Astrocyte of the spinal cord (primary cell): ENCODE data around the gene LAMP5.

Experiments used
- DNase-seq: peaks from one replicate; pipeline ENCODE4 v3.0.0; 2011; ENCODE audit warnings: low read depth, low spot score
- H3K4me3 ChIP-seq: 2 replicates; pipeline ENCODE4 v1.5.1; 2011; ENCODE audit warnings: low read depth, mild to moderate bottlenecking, low read length, moderate library complexity
- in situ Hi-C: cut with HindIII; loops from 2 replicates; pipeline ENCODE4 v1.10.0; 2017; ENCODE audit warnings: low sequenced_read_pairs
- TF ChIP-seq, protein P1 (sequence below): IDR thresholded peaks from 2 replicates; pipeline ENCODE4 v1.5.1; 2012; ENCODE audit warnings: low read depth, mild to moderate bottlenecking, low read length, inconsistent platforms

The LAMP5 gene

DNA sequence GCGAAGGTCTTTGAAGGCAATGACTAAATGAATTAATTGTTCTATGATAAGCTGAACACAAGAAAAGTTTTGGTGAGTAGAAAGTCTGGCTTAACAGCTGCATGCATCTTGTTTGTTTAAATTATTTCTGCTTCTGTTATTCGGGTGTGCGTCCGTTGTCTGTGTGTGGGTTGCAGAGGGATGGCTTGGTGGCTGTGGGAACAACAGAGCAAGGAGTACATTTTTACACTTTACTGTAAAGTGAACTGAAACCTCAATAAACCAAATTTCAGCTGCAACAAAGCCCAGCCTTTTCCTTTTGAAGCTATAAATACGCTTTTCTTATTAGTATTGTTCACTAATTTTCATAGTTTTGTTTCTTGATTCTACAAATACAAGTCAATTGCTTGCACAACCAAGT lies 3.5 kb upstream of the LAMP5 start:
- in situ Hi-C loops, result no loop called here
- TF ChIP-seq, protein P1, sequence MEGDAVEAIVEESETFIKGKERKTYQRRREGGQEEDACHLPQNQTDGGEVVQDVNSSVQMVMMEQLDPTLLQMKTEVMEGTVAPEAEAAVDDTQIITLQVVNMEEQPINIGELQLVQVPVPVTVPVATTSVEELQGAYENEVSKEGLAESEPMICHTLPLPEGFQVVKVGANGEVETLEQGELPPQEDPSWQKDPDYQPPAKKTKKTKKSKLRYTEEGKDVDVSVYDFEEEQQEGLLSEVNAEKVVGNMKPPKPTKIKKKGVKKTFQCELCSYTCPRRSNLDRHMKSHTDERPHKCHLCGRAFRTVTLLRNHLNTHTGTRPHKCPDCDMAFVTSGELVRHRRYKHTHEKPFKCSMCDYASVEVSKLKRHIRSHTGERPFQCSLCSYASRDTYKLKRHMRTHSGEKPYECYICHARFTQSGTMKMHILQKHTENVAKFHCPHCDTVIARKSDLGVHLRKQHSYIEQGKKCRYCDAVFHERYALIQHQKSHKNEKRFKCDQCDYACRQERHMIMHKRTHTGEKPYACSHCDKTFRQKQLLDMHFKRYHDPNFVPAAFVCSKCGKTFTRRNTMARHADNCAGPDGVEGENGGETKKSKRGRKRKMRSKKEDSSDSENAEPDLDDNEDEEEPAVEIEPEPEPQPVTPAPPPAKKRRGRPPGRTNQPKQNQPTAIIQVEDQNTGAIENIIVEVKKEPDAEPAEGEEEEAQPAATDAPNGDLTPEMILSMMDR, result no peak
- H3K4me3 ChIP-seq, result no peak overlapping the region
- DNase-seq, result no peak

- DNase-seq, result no peak
- in situ Hi-C loops, result no loop called here
- H3K4me3 ChIP-seq, result no peak overlapping the region
- TF ChIP-seq, protein P1, result no peak
Measured at GRCh38 chr20:9514072-9514460, 324 bp upstream of the LAMP5 start.

DNA sequence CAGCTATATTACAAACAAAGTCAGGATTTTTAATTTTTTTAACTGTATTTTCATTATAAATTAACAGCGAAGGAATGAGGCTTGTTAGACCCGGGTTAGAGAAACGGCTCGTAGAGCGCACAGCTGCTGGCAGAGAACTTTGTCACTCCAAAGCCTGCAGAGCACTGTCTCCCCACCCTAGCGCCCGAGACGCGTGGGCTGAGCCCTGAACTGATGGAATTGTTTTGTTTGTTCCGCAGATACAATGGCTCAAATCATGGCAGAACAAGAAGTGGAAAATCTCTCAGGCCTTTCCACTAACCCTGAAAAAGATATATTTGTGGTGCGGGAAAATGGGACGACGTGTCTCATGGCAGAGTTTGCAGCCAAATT lies 810 bp downstream of the LAMP5 start:
- TF ChIP-seq, protein P1, result no peak
- no peak overlapping the region for H3K4me3 ChIP-seq
- DNase-seq, result no peak
- in situ Hi-C loops, result no loop called here

DNA sequence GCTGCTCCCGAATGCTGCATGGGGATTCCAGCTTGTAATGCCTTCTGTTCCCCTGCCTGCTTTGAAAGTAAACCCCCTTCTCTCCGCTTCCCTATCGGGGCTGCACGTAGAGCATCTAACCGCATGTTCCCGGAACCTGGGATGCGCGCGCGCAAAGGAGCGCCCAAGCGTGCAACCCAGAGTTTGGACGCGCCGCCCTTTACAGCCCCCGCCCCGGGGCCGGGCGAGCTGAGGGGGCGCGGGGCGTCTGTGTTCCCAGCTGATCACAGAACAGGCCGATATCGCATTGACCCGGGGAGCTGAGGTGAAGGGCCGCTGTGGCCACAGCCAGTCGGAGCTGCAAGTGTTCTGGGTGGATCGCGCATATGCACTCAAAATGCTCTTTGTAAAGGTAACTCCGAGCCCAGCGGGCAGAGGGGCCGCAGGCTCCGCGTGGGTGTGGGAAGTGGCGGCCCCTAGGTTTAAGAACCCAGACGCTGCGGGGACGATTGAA lies 1.4 kb downstream of the LAMP5 start:
- no peak overlapping the region for H3K4me3 ChIP-seq
- TF ChIP-seq, protein P1, result no peak
- in situ Hi-C loops, result no loop called here
- DNase-seq, result no peak

DNA sequence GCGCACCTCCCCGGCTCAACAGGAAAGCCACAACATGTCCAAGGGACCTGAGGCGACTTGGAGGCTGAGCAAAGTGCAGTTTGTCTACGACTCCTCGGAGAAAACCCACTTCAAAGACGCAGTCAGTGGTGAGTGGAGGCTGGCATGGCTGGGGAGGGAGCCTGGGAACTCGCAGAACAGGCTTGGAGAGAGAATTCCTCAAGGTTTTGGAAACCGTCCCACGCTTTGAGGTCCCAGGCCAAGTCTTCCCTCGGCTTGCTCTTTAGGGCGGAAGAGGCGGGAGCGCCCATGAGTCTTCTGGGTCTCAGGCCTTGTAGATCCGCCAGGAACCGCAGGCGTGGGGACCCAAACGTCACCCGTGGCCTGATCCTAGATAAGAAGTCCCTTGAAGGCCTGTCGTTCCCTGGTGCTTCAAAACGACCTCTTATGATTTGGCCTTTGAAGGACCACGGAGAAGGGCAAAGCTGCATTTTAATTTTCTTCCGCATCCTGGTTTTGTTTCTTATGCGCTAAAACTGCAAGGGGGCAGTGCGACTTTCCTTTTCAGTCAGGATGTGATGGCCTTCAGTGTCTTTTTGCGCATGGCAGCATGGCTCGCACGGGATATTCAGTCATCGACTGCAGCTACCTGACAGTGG lies 2.0 kb downstream of the LAMP5 start:
- in situ Hi-C loops, result no loop called here
- TF ChIP-seq, protein P1, result no peak
- no peak for DNase-seq
- no peak overlapping the region for H3K4me3 ChIP-seq

- DNase-seq, result no peak
- in situ Hi-C loops, result no loop called here
- no peak overlapping the region for H3K4me3 ChIP-seq
- TF ChIP-seq, protein P1, result no peak
Measured at GRCh38 chr20:9517297-9518162, 3.1 kb downstream of the LAMP5 start.
